ENCODE results near the gene SSBP3. TPM values are rescaled to one million over a fixed set of nuclear protein-coding genes. Genes with fewer than 3 reads are reported as not detected.
"Not testable (repeated sequence)": the region's sequence is repeated elsewhere in the genome, so short reads cannot be mapped to it uniquely, and the experiment has no call there.

SSBP3 gene
- total RNA-seq, 1 donor from 2014 or later = 21.7 TPM

DNA sequence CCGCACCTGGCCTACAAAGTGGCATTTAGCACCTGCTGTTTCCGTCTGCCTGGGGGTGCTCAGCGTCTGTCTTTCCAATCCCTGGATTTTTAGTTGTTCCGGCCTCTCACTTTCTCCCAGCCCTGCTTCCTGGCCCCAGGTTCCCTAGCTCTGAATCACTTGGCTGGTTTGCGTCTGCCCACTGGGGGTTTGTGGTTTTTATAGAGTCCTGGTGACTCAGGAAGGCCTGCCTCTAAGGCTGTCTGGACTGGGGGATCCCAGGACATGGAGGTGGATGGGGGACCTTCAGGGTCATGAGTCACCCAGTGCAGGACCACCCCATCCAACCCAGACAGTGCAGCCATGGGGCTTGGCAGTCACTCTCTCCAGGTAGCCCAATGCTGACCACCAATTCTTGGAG is 152.7 kb downstream of the SSBP3 start:
- no peak for ATAC-seq

GRCh38 chr1:54252371-54252936 is 153.7 kb downstream of the SSBP3 start:
- no peak for DNase-seq (ENCODE audit: low spot score)
- ATAC-seq = no peak

More for the DNA sequence above, 152.7 kb downstream of the SSBP3 start:
- no peak for DNase-seq (ENCODE audit: low spot score)

GRCh38 chr1:54250670-54251069 is 155.5 kb downstream of the SSBP3 start:
- DNase-seq (ENCODE audit: low spot score) = no peak

GRCh38 chr1:54249819-54250435 is 156.3 kb downstream of the SSBP3 start:
- no peak for ATAC-seq

More at GRCh38 chr1:54250670-54251069, 155.5 kb downstream of the SSBP3 start:
- ATAC-seq = no peak

DNA sequence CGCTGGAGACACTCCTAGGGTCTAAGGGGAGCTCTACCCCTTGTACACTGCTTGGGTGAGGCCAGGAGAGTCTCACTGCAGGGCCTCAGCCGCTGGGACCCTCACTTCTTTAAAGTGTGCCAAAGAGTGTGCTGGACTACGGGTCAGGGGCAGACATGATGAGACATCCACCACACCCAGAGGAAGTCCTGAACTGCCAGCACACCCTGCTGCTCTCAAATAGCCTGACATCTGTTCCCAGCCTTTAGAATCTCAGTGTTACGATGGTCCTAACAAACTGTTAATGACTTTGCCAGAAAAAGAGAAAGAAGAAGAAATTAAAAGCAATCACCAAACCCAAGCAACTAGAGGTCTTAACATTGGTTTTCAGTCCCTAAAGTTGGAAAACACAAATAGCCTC is 157.2 kb downstream of the SSBP3 start:
- DNase-seq (ENCODE audit: low spot score) (no peak), ATAC-seq (no peak)

More at GRCh38 chr1:54249819-54250435, 156.3 kb downstream of the SSBP3 start:
- no peak for DNase-seq (ENCODE audit: low spot score)

- no peak for DNase-seq (ENCODE audit: low spot score)
- ATAC-seq = no peak
Observed at GRCh38 chr1:54247863-54248515, 158.2 kb downstream of the SSBP3 start.

GRCh38 chr1:54246116-54246721 is 160.0 kb downstream of the SSBP3 start:
- DNase-seq (ENCODE audit: low spot score) = no peak
- ATAC-seq = no peak

- DNase-seq (ENCODE audit: low spot score) (no peak), ATAC-seq (peak; percentile 38)
Observed at GRCh38 chr1:54245501-54245900, 160.7 kb downstream of the SSBP3 start.

DNA sequence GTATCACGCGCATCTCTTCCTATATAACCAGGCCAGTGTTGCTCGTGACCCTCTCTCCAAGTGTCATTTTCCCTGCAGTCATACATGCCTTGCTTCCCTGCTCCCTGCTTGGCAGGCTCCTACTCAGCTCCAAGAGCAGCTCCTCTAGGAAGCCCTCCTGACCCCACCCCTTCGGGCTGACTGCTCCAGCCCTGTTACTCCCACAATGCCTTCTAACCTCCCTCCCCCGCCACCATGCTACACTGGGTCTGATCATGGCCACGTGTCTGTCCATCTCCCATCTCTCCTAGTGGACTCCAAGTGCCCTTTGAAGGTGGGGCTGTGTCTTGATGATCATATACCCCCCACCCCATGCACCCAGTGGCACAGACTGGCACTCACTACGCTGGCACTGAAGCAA is 161.5 kb downstream of the SSBP3 start:
- no peak for DNase-seq (ENCODE audit: low spot score)
- ATAC-seq = no peak

GRCh38 chr1:54243022-54243421 is 163.2 kb downstream of the SSBP3 start:
- no peak for ATAC-seq
- no peak for DNase-seq (ENCODE audit: low spot score)

DNA sequence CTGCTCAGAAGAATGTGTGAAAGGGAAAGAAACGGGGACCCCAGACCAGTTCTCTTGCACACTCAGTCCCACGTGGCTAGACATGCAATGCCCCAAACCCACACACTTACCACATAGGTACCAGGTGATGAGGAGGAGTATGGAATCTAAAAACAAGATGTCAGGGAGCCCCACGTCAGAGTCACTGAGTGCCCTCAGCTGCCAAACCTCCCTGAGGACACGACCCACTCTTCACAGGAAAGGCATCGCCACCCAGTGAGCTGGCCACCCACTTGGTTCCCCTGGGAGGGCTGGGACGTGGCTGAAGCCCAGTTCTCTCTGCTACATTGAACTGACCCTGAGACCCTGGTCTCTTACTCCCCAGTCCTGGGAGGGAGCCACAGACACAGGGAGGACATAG is 164.8 kb downstream of the SSBP3 start:
- DNase-seq (ENCODE audit: low spot score) (no peak), ATAC-seq (no peak)

DNA sequence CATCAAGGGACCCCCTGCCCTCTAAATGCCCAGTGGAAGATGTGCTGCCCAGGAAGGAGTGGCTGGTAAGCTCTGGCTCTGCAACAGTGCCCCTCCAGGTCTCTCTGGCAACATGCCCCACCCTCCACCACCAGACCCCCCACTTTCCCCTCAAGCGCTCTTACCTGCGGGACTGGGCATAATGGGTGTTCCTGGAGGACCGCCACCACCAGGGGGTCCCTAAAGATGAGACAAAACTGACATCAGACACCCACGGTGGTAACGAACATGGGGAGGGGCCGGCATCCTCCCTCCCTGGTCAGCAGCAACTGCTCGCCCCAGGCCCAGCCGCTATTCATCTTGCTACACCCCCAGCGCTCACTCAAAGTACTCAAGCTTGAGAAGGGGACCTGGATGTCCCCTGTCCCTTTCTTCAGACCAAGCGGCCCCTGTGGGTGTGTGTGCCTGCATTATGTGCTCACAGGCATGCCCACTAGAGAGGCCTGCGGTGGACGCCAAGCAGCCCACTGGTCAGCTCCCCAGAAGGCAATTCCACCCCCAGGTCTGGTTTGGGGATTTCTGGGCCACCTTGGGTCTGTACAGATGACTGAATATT is 165.4 kb downstream of the SSBP3 start:
- ATAC-seq = no peak
- no peak for DNase-seq (ENCODE audit: low spot score)

- ATAC-seq (no peak), DNase-seq (ENCODE audit: low spot score) (no peak)
Observed at GRCh38 chr1:54239631-54240031, 166.6 kb downstream of the SSBP3 start.

DNA sequence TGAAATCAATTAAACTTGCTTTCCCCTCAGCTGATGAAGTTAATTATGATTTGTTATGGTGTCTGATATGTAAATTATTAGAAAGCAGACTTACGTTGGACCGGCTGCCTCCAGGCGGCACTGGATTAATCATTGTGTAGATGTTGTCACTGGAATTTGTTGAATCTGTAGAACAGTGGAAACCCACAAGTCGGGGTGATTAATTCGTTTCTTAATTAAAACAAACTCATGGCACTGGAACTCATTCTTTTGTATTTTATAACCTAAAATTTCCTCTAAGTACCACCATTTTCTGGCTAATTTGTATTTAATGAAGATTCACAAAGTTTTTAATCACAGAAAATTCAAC is 167.2 kb downstream of the SSBP3 start:
- DNase-seq (ENCODE audit: low spot score) (no peak), ATAC-seq (no peak)

DNA sequence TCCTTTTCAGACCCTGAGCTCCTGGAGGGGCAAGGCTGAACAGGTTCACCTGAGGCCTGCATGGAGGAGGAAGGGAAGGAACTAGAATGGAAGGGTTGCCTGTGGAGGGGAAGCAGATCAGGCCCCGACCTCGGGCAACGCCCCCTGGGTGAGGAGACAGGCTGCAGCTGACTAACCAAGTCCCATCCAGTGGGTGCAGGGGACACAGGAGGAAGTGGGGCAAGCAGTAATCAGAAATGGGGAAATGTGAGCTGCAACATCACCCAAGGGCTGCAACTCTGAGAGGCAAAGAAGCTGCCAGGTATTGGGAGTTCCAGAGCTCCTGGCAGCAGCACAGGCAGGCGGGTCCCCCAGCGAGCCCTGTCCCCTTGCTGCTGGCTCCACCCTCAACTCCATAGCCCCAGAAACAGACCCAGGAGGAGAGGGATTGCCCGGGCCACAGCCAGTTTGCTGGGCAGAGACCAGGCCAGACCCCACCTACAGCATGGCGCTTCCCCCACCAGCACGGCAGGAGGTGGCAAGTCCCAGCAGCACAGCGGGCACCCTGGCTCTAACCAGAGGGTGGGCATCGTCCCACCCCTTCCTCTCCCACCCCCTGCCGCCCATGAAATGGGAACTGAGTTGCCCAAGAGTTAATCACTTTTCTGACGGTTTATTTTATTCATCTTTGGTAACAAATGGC is 167.7 kb downstream of the SSBP3 start:
- no peak for DNase-seq (ENCODE audit: low spot score)
- ATAC-seq = peak; percentile 28

GRCh38 chr1:54237586-54237985 is 168.6 kb downstream of the SSBP3 start:
- ATAC-seq (no peak), DNase-seq (ENCODE audit: low spot score) (no peak)

- DNase-seq (ENCODE audit: low spot score) (no peak), ATAC-seq (no peak)
Observed at GRCh38 chr1:54234284-54234683, 171.9 kb downstream of the SSBP3 start.

- not testable (repeated sequence) for DNase-seq (ENCODE audit: low spot score); ATAC-seq
Observed at GRCh38 chr1:54233196-54233595, 173.0 kb downstream of the SSBP3 start.

- ATAC-seq (no peak), DNase-seq (ENCODE audit: low spot score) (no peak)
Observed at GRCh38 chr1:54230507-54231339, 175.5 kb downstream of the SSBP3 start.

DNA sequence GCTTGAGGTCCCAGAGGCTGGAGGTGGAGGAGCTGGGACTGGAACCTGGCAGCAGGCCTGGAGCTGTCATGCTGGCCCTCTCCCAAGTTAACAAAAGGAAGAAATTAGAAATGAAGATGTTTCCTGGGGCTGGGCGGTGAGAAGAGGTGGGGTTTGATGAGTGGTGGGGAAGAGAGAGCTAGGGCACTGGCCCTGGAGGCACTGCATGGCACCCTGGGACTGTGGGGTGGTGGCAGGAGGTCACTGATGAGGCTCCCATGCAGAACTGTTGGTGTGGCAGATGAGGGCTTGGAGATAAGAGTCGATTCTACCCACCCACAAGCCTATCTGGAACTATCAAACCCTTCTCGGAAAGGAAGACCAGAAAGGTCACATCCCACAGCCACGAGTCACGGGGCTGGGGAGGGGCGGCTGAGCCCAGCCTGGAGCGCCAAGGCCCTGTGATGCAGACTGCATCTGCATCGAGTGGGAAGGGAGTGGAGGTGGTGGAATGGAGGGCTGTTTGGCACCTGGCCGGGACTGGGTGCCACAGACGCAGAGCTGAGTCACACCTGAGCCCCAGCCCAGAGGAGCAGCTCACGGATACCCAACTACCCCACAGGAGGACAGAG is 176.8 kb downstream of the SSBP3 start:
- peak; percentile 25 for ATAC-seq
- no peak for DNase-seq (ENCODE audit: low spot score)

Measured in left lobe of liver (tissue), 2 donors.